ENCODE results near the gene THSD4.
A peak's percentile ranks its signal among the peaks of the same experiment; 100 is the strongest.

The THSD4 gene

GRCh38 chr15:71443538-71443937 lies 328.3 kb downstream of the THSD4 start:
- DNase-seq: no peak

- no peak for DNase-seq
Observed at GRCh38 chr15:71444032-71444810, 328.9 kb downstream of the THSD4 start.

- no peak for DNase-seq
Observed at GRCh38 chr15:71444866-71445590, 329.8 kb downstream of the THSD4 start.

GRCh38 chr15:71447328-71448250 lies 332.3 kb downstream of the THSD4 start:
- DNase-seq: no peak

GRCh38 chr15:71448688-71449114 lies 333.4 kb downstream of the THSD4 start:
- DNase-seq: peak; percentile 3

- DNase-seq: no peak
Observed at GRCh38 chr15:71449363-71449762, 334.1 kb downstream of the THSD4 start.

- DNase-seq: no peak
Observed at GRCh38 chr15:71449956-71450355, 334.7 kb downstream of the THSD4 start.

GRCh38 chr15:71451130-71451529 lies 335.9 kb downstream of the THSD4 start:
- DNase-seq: no peak

GRCh38 chr15:71452893-71453292 lies 337.6 kb downstream of the THSD4 start:
- no peak for DNase-seq

GRCh38 chr15:71454462-71454996 lies 339.3 kb downstream of the THSD4 start:
- DNase-seq: no peak

- no peak for DNase-seq
Observed at GRCh38 chr15:71455107-71455506, 339.8 kb downstream of the THSD4 start.

- no peak for DNase-seq
Observed at GRCh38 chr15:71455878-71456277, 340.6 kb downstream of the THSD4 start.

- no peak for DNase-seq
Observed at GRCh38 chr15:71456362-71456761, 341.1 kb downstream of the THSD4 start.

GRCh38 chr15:71456811-71457210 lies 341.5 kb downstream of the THSD4 start:
- no peak for DNase-seq

GRCh38 chr15:71458089-71458660 lies 342.9 kb downstream of the THSD4 start:
- no peak for DNase-seq

- no peak for DNase-seq
Observed at GRCh38 chr15:71461748-71462147, 346.5 kb downstream of the THSD4 start.

- DNase-seq: no peak
Observed at GRCh38 chr15:71462638-71463037, 347.4 kb downstream of the THSD4 start.

- no peak for DNase-seq
Observed at GRCh38 chr15:71463156-71463665, 347.9 kb downstream of the THSD4 start.

GRCh38 chr15:71465131-71465955 lies 350.1 kb downstream of the THSD4 start:
- no peak for DNase-seq

GRCh38 chr15:71468715-71469114 lies 353.4 kb downstream of the THSD4 start:
- DNase-seq: no peak

- no peak for DNase-seq
Observed at GRCh38 chr15:71469413-71469812, 354.1 kb downstream of the THSD4 start.
